Endothelial cell of coronary artery (primary cell): ENCODE results near the gene CAGE1. TPM values are rescaled to one million over a fixed set of nuclear protein-coding genes. Genes with fewer than 3 reads are reported as not detected.

Experiments used
- total RNA-seq: library from RNA; depleted of rRNA; stranded (reverse); fragments of >200 nt; gene quantifications from 2 replicates; pipeline ENCODE4 v1.2.3, GENCODE V29; 2014

CAGE1 gene
- 0.09 and 0.19 TPM in 2 replicates for total RNA-seq

DNA sequence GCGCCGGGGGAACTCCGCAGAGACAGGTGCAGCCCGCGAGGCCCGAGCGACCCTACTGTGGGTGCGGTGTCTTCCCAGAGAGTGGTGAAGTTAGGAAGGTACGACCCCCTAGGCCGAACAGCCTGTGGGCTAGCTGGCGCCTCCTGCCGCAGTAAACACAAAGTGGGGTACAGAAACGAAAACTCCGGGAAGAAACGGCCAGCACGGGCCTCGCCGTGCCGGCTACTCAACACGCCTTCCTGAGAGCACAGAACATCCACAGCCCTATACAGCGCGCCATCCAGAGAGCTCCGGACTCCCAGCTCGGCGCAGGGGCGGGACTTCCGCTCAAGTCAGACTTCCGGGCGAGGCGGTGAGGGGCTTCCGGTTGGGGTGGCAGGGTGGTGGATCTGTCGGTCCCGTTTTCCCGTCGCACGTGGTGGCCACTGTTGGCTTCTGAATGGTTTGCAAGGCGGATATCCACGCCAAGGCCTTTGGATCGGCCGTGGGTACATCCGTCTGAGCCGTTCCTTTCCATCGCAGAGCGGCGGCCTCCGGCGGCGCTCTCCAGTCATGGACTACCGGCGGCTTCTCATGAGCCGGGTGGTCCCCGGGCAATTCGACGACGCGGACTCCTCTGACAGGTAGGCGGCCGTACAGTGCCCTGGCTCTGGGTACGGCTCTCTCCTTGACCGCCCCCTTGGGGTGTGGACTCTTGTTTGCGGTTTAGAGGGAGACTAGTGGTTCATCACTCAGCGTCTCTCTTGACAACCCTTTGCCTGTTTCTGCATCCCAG, at the start of gene CAGE1, which contains the start of gene RIOK1:
CAGE1 (minus strand) TSS at position 292 of the 775 bp plus-strand sequence. CDS start 2,569 bp downstream, outside the sequence.
RIOK1 (plus strand) TSS at position 358 of the 775 bp plus-strand sequence; CDS start at position 553, 195 bp downstream.

DNA sequence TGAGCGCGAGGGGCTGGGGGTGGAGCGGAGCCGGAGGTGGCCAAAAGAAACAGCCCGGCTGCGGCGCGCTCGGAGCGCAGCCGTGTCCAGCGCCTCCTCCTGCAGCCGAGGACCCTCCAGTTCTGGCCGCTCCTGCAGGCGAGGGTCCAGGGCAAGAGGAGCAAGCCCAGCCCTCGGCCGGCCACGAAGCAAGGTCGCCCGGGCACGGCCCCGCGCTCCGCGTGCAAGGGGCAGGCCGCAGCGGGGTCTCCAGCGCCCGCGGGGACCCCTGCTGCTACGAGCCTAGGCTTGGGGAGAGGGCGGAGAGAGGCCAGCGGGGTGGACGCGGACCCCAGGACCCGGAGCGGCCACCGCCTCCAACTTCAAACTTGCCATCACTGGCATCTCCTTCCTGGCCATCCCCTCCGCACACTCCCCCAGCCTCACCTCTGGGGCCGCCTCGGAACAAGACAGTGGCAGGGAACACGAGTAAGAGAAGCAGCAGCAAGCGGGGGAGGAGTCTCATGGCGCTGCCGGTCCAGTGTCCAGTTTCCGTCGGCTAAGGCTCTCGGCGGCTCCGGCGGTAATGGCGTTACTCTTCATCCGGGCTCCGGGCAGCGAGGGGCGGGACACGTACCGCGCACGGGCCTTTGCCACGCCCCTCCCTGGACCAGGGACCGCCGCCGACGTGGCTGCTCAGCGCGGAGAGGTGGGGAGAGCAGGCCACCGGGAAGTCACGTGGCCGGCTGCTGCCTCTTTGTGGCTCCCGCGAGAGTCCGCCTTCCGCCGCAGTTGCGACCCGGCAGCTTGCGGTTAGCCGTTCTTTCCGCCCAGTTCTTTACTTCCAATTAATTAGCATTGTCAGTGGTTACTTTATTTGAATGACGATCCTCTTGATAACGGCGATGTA, 76.7 kb downstream of the CAGE1 start, which contains the start of gene SSR1:
SSR1 (minus strand) TSS at position 584 of the 889 bp plus-strand sequence; CDS start at position 505, 79 bp downstream.

Other genes with a start within 250 kb of the CAGE1 start
- 76.2 and 76.3 TPM in 2 replicates for gene SSR1, start 76.5 kb downstream of the CAGE1 start, total RNA-seq
- gene RIOK1, start 66 bp upstream of the CAGE1 start, total RNA-seq: 28.4 and 32.0 TPM in 2 replicates
- gene DSP, start 151.9 kb upstream of the CAGE1 start, total RNA-seq: under 0.01 and 10.5 TPM in 2 replicates
- 11.6 and 14.2 TPM in 2 replicates for gene SNRNP48, start 200.5 kb upstream of the CAGE1 start, total RNA-seq